DOHH2 (cell line): Measurements from ENCODE around the gene DXO.

Experiments
- CTCF ChIP-seq: fragments of 200-600 bp; sonication (generic); IDR thresholded peaks from one replicate; pipeline ENCODE4 v1.5.1; 2014; ENCODE audit warnings: antibody characterized with exemption, mild to moderate bottlenecking, low read depth, low read length; ENCODE audit not compliant: poor library complexity, severe bottlenecking
- EZH2phosphoT487 ChIP-seq: fragments of 200-600 bp; sonication (generic); IDR thresholded peaks from 2 replicates; pipeline ENCODE4 v1.6.1; 2017; ENCODE audit warnings: borderline replicate concordance, mild to moderate bottlenecking, antibody characterized with exemption, low read length, moderate library complexity, mixed read lengths

DNA sequence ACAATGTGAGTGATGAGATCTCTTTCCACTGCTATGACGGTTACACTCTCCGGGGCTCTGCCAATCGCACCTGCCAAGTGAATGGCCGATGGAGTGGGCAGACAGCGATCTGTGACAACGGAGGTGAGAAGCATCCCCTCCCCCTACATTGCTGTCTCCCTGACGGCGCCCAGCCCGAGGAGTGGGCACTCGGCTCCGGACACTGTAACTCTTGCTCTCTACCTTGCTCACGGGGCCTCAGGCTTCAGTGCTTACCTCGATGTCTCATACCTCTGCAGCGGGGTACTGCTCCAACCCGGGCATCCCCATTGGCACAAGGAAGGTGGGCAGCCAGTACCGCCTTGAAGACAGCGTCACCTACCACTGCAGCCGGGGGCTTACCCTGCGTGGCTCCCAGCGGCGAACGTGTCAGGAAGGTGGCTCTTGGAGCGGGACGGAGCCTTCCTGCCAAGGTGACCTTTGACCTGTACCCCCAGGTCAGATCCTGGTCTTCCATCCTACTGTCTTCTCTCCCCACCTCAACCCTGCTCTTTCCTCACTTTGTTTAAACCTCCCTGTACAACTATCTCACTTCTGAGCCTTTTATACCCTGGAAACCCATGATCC is 24.8 kb downstream of the DXO start:
- no peak for TF ChIP-seq CTCF
- TF ChIP-seq EZH2phosphoT487: no peak
